ENCODE data around the gene NOC2L. TPM values are rescaled to one million over a fixed set of nuclear protein-coding genes. Genes with fewer than 3 reads are reported as not detected.
"Not testable (repeated sequence)": the region's sequence is repeated elsewhere in the genome, so short reads cannot be mapped to it uniquely, and the experiment has no call there.

NOC2L gene
- total RNA-seq, 1 donor from 2014 or later: 40.8 TPM

DNA sequence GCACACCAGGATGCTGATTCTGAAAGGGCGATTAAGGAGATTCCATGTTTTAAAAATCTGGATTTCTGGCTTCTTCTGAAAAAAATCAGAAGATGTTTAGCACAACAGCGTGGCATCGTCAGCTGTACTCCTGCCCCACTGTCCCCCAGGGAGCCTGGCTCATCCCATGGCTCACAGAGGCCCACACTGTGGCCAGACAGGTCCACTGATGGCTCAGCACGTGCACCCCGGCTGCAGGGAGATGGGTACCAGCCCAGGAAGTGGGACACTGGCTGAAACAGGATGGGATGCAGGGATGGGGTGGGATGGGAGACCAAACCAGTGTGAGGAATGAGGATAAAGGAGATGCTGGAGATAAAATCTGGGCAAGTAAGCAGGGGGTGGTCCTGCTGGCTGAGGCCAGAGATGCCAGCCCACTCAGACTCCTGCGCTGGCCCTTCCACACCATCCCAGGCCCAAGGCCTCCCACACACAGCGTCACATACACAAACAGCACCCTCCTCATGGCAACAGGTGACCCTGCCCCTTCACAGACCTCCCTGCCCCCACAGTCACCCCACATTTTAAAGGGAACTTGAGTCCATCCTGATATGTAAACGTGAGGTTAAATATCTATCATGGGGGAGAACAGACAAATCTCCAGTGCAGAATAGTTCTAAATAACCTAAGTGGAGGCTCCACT lies 59.3 kb downstream of the NOC2L start:
- H3K9me3 ChIP-seq (replicated peaks): no peaks in the 10 kb centered on the region
- no peak for DNase-seq
- peaks cover 9% of the 10 kb centered on the region for H3K4me1 ChIP-seq
- no peak overlapping the region for H3K27ac ChIP-seq (replicated peaks)
- H3K27me3 ChIP-seq (ENCODE audit: low read depth): peaks cover 86% of the 10 kb centered on the region
- H3K36me3 ChIP-seq: no peaks in the 10 kb centered on the region
- TF ChIP-seq, protein P1, sequence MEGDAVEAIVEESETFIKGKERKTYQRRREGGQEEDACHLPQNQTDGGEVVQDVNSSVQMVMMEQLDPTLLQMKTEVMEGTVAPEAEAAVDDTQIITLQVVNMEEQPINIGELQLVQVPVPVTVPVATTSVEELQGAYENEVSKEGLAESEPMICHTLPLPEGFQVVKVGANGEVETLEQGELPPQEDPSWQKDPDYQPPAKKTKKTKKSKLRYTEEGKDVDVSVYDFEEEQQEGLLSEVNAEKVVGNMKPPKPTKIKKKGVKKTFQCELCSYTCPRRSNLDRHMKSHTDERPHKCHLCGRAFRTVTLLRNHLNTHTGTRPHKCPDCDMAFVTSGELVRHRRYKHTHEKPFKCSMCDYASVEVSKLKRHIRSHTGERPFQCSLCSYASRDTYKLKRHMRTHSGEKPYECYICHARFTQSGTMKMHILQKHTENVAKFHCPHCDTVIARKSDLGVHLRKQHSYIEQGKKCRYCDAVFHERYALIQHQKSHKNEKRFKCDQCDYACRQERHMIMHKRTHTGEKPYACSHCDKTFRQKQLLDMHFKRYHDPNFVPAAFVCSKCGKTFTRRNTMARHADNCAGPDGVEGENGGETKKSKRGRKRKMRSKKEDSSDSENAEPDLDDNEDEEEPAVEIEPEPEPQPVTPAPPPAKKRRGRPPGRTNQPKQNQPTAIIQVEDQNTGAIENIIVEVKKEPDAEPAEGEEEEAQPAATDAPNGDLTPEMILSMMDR (IDR thresholded peaks at IDR 0.05; ENCODE audit: borderline replicate concordance): no peak
- H3K4me3 ChIP-seq: no peak overlapping the region
- intact Hi-C loops (cut with micrococcal nuclease): no loop called here

DNA sequence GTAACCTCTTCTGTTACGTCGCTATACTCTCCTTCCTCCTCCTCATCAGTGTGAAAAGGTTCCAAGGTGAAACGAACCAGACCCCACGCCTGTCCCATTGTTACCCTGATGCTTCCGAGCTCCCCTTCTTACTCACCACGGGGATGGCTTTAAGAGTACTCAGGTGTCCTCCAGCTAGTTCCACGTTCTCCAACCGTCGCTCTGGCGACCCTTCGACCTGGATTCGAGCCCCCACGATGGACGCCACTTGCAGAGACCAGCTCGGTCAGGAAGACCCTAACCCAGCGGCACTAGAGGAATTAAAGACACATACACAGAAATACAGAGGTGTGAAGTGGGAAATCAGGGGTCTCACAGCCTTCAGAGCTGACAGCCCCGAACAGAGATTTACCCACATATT lies 61.1 kb downstream of the NOC2L start:
- intact Hi-C loops (cut with micrococcal nuclease); H3K27ac ChIP-seq (replicated peaks); H3K4me1 ChIP-seq; H3K9me3 ChIP-seq (replicated peaks); DNase-seq; H3K36me3 ChIP-seq; H3K4me3 ChIP-seq: not testable (repeated sequence)
- peaks cover 91% of the 10 kb centered on the region for H3K27me3 ChIP-seq (ENCODE audit: low read depth)

DNA sequence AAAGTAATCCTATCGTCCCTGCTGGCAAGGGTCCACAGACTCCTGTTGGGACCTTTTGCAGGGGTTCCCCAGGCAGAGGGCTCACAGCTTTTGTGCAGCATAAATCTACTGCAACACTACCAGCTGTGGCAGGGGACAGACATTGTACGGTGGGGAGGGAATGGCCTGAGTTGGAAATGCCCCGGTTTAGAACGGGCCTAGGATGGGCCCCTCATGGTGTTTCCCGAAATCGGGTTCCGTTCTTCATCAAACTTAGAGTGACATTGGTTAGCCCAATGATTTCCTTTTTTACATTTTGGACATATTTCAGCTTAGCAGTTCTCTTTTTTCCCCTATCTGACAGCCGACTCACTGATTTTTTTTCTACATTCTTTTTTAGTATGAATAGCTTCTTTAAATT lies 61.8 kb downstream of the NOC2L start:
- TF ChIP-seq, protein P1 (IDR thresholded peaks at IDR 0.05; ENCODE audit: borderline replicate concordance): no peak
- Histone ChIP-seq H3K4me1 (no peaks in the 10 kb centered on the region), H3K27me3 (ENCODE audit: low read depth) (peaks cover 90% of the 10 kb centered on the region), H3K4me3 (no peak overlapping the region), H3K36me3 (no peaks in the 10 kb centered on the region), H3K9me3 (replicated peaks) (no peaks in the 10 kb centered on the region), H3K27ac (replicated peaks) (no peak overlapping the region)
- intact Hi-C loops (cut with micrococcal nuclease): no loop called here
- DNase-seq: no peak

Other genes starting within 250 kb of the NOC2L start
- 2.4 TPM for gene SAMD11, start 35.3 kb downstream of the NOC2L start, total RNA-seq
- 6.4 TPM for gene KLHL17, start 1.3 kb upstream of the NOC2L start, total RNA-seq
- gene PLEKHN1, start 7.2 kb upstream of the NOC2L start, total RNA-seq: not detected
- gene PERM1, start 22.8 kb upstream of the NOC2L start, total RNA-seq: 160 TPM
- gene HES4, start 40.8 kb upstream of the NOC2L start, total RNA-seq: 34.0 TPM
- 14.5 TPM for gene ISG15, start 54.2 kb upstream of the NOC2L start, total RNA-seq
- 13.0 TPM for gene AGRN, start 60.9 kb upstream of the NOC2L start, total RNA-seq
- not detected for gene RNF223, start 115.0 kb upstream of the NOC2L start, total RNA-seq
- gene C1orf159, start 156.8 kb upstream of the NOC2L start, total RNA-seq: 3.8 TPM
- gene TTLL10, start 214.6 kb upstream of the NOC2L start, total RNA-seq: not detected
- gene TNFRSF18, start 247.3 kb upstream of the NOC2L start, total RNA-seq: not detected